H1 (cell line): ENCODE data around the gene APBA2. TPM values are rescaled to one million over a fixed set of nuclear protein-coding genes. Genes with fewer than 3 reads are reported as not detected.

Experiments used
- CTCF ChIA-PET: fragments of 300-600 bp; sonication (Branson Sonifier 250); formaldehyde crosslinking; loops from one replicate; lab custom pipeline; 2021; ENCODE audit not compliant: partially characterized antibody; lab: Charles Lee
- POLR2A ChIA-PET: fragments of 300-600 bp; sonication (Branson Sonifier 250); formaldehyde crosslinking; loops from one replicate; lab custom pipeline; 2021; ENCODE audit warnings: inconsistent platforms; ENCODE audit not compliant: partially characterized antibody; lab: Charles Lee
- DNase-seq, 2 experiments: peaks; one replicate each; pipeline versions ENCODE4 v3.0.0 to v3.0.0-alpha.2; 2010 to 2022; ENCODE audit warnings: low spot score in 2 of 2, low read depth in 1 of 2, mixed read lengths in 1 of 2
- FAIRE-seq: peaks from 2 replicates; lab custom pipeline; 2011; peaks lifted over from hg19 to GRCh38; lab: Jason Lieb, UNC
- H2AFZ ChIP-seq: 2 replicates; pipeline ENCODE4 v1.8.1; 2012; ENCODE audit warnings: low read length, inconsistent platforms
- H2AK5ac ChIP-seq: 2 replicates; pipeline ENCODE4 v1.6.1; 2013; ENCODE audit warnings: low read depth, low read length
- H2BK120ac ChIP-seq: replicated peaks from 2 replicates; pipeline ENCODE3; 2013; ENCODE audit warnings: low read depth, low read length, inconsistent platforms
- H2BK12ac ChIP-seq: 2 replicates; pipeline ENCODE4 v1.6.1; 2013; ENCODE audit warnings: low read depth, low read length
- H2BK15ac ChIP-seq: 2 replicates; pipeline ENCODE4 v1.6.1; 2013; ENCODE audit warnings: low read length
- H2BK20ac ChIP-seq: 2 replicates; pipeline ENCODE4 v1.6.1; 2013; ENCODE audit warnings: low read length
- H2BK5ac ChIP-seq: 2 replicates; pipeline ENCODE4 v1.6.1; 2013; ENCODE audit warnings: low read depth, low read length
- H3K14ac ChIP-seq: 2 replicates; pipeline ENCODE4 v1.6.1; 2013; ENCODE audit warnings: inconsistent platforms; ENCODE audit not compliant: insufficient read length
- H3K18ac ChIP-seq: 2 replicates; pipeline ENCODE4 v1.6.1; 2013; ENCODE audit warnings: low read length; ENCODE audit errors: extremely low read depth
- H3K23ac ChIP-seq: 2 replicates; pipeline ENCODE4 v1.6.1; 2013; ENCODE audit warnings: inconsistent platforms; ENCODE audit not compliant: insufficient read length
- H3K23me2 ChIP-seq: 2 replicates; pipeline ENCODE4 v1.6.1; 2013; ENCODE audit warnings: low read depth, low read length
- H3K27ac ChIP-seq: 2 replicates; pipeline ENCODE4 v1.6.1; 2011; ENCODE audit warnings: low read depth, low read length, inconsistent platforms
- H3K27me3 ChIP-seq, 4 experiments: replicated peaks in 1 of 4; 1 replicate in 1 of 4; 2 replicates in 3 of 4; pipeline versions ENCODE4 v1.6.1 to v1.8.1; 2011 to 2013; ENCODE audit warnings: low read length in 3 of 4, mild to moderate bottlenecking in 3 of 4, inconsistent platforms in 2 of 4, mixed read lengths in 2 of 4, moderate library complexity in 1 of 4; ENCODE audit not compliant: control insufficient read depth in 3 of 4, insufficient read depth in 3 of 4; ENCODE audit errors: extremely low read depth in 1 of 4
- H3K36me3 ChIP-seq, 4 experiments: 2 replicates each; pipeline versions ENCODE4 v1.6.1 to v1.8.1; 2011 to 2013; ENCODE audit warnings: mild to moderate bottlenecking in 4 of 4, low read length in 3 of 4, moderate library complexity in 2 of 4, control low read depth in 1 of 4, inconsistent platforms in 1 of 4; ENCODE audit not compliant: insufficient read depth in 4 of 4, control insufficient read depth in 2 of 4
- H3K4ac ChIP-seq: replicated peaks from 2 replicates; pipeline ENCODE3; 2013; ENCODE audit warnings: low read length, low read depth, mixed read lengths, inconsistent platforms; ENCODE audit not compliant: insufficient read length
- H3K4me1 ChIP-seq, 4 experiments: replicated peaks in 1 of 4; 1 replicate in 1 of 4; 2 replicates in 3 of 4; pipeline versions ENCODE4 v1.6.1 to v1.8.1; 2011 to 2013; ENCODE audit warnings: low read length in 3 of 4, inconsistent platforms in 2 of 4, mixed read lengths in 1 of 4; ENCODE audit not compliant: insufficient read depth in 4 of 4, control insufficient read depth in 3 of 4
- H3K4me2 ChIP-seq, 2 experiments: 2 replicates each; pipeline versions ENCODE4 v1.6.1 to v1.8.1; 2011 to 2013; ENCODE audit warnings: low read depth in 2 of 2, low read length in 2 of 2, control low read depth in 1 of 2, inconsistent platforms in 1 of 2, mild to moderate bottlenecking in 1 of 2; ENCODE audit not compliant: insufficient read depth in 1 of 2
- H3K4me3 ChIP-seq, 4 experiments: fragments of 200-600, 300-600 bp in 1 of 4; sonication (generic), shearing (Covaris generic), sonication (Bioruptor Twin) in 1 of 4; 2 replicates each; pipeline versions ENCODE4 v1.5.1 to v1.8.1; 2011 to 2016; ENCODE audit warnings: low read length in 4 of 4, low read depth in 3 of 4, control low read depth in 2 of 4, inconsistent platforms in 2 of 4, mild to moderate bottlenecking in 2 of 4, mixed read lengths in 1 of 4, moderate library complexity in 1 of 4; ENCODE audit not compliant: insufficient read depth in 2 of 4; ENCODE audit errors: extremely low read depth in 1 of 4
- H3K56ac ChIP-seq: replicated peaks from 2 replicates; pipeline ENCODE3; 2013; ENCODE audit warnings: low read depth, mild to moderate bottlenecking, mixed read lengths, low read length, inconsistent platforms; ENCODE audit not compliant: insufficient read length
- H3K79me1 ChIP-seq: 2 replicates; pipeline ENCODE4 v1.6.1; 2013; ENCODE audit warnings: low read depth, low read length, control low read depth
- H3K79me2 ChIP-seq, 2 experiments: 2 replicates each; pipeline versions ENCODE4 v1.6.1 to v1.8.1; 2012 to 2013; ENCODE audit warnings: low read length in 2 of 2, mild to moderate bottlenecking in 2 of 2, inconsistent platforms in 1 of 2; ENCODE audit not compliant: insufficient read depth in 2 of 2, control insufficient read depth in 1 of 2
- H3K9ac ChIP-seq, 4 experiments: replicated peaks in 1 of 4; 1 replicate in 1 of 4; 2 replicates in 3 of 4; pipeline versions ENCODE4 v1.6.1 to v1.8.1; 2011 to 2013; ENCODE audit warnings: low read depth in 3 of 4, low read length in 3 of 4, control low read depth in 2 of 4, mild to moderate bottlenecking in 2 of 4, moderate library complexity in 2 of 4, inconsistent platforms in 1 of 4; ENCODE audit errors: extremely low read depth in 1 of 4
- H3K9me3 ChIP-seq, 2 experiments: 2 replicates each; pipeline versions ENCODE4 v1.6.1 to v1.8.1; 2012 to 2013; ENCODE audit warnings: mild to moderate bottlenecking in 2 of 2, moderate library complexity in 2 of 2, control low read depth in 1 of 2, inconsistent platforms in 1 of 2, low read depth in 1 of 2, low read length in 1 of 2, mixed read lengths in 1 of 2; ENCODE audit not compliant: insufficient read depth in 2 of 2
- H4K20me1 ChIP-seq, 2 experiments: replicated peaks in 1 of 2; 2 replicates each; pipeline versions ENCODE3 to v1.8.1; 2011 to 2013; ENCODE audit warnings: inconsistent platforms in 2 of 2, low read length in 2 of 2, mild to moderate bottlenecking in 1 of 2; ENCODE audit not compliant: insufficient read depth in 2 of 2, control insufficient read depth in 1 of 2
- H4K5ac ChIP-seq: 2 replicates; pipeline ENCODE4 v1.6.1; 2013; ENCODE audit warnings: low read length, low read depth, mixed read lengths, inconsistent platforms; ENCODE audit not compliant: insufficient read length
- H4K8ac ChIP-seq: 2 replicates; pipeline ENCODE4 v1.8.0; 2013; ENCODE audit warnings: mild to moderate bottlenecking, moderate library complexity, low read length, inconsistent platforms; ENCODE audit not compliant: insufficient read depth; ENCODE audit errors: extremely low read depth
- H4K91ac ChIP-seq: replicated peaks from 2 replicates; pipeline ENCODE3; 2013; ENCODE audit warnings: low read length, mixed read lengths, inconsistent platforms; ENCODE audit not compliant: insufficient read length
- GABPA ChIP-seq: IDR thresholded peaks from 2 replicates; pipeline ENCODE4 v1.6.1; 2011; ENCODE audit warnings: mild to moderate bottlenecking, low read length, moderate library complexity, borderline replicate concordance; ENCODE audit not compliant: insufficient read depth
- SIX5 ChIP-seq: IDR thresholded peaks from 2 replicates; pipeline ENCODE4 v1.6.1; 2011; ENCODE audit warnings: mild to moderate bottlenecking, low read depth, low read length
- WGBS, 2 experiments: shearing (Covaris generic) in 1 of 2; methylation state at CpG; one replicate each; pipeline versions ENCODE4 v1.1.6 to v1.1.7; 2013 to 2015; ENCODE audit warnings: low lambda C conversion rate in 2 of 2, mixed read lengths in 2 of 2, inconsistent platforms in 1 of 2, low coverage in 1 of 2, missing lambda C conversion rate in 1 of 2; ENCODE audit not compliant: insufficient replicate concordance in 2 of 2, insufficient coverage in 1 of 2, insufficient read length in 1 of 2; ENCODE audit errors: extremely low coverage in 1 of 2, missing lambda C conversion rate in 1 of 2; 5-methylcytosine and 5-hydroxymethylcytosine counted together
- polyA plus RNA-seq, 7 experiments: library from polyadenylated mRNA; depleted of rRNA in 3 of 7; stranded (reverse) in 5 of 7; unstranded in 2 of 7; fragments of >200 nt in 5 of 7; fragments of 200-250 nt in 2 of 7; gene quantifications; 1 replicate in 5 of 7; 2 replicates in 1 of 7; 4 replicates in 1 of 7; pipeline versions ENCODE4 v1.2.1 to v1.2.3, GENCODE V29; 2011 to 2013; ENCODE audit warnings: missing spikeins in 2 of 7, mixed read lengths in 2 of 7
- total RNA-seq: library from RNA; stranded (reverse); fragmentation: NEBNext Ultra II Directional; extraction: Animal tissue kit (Norgen Biotek cat#: 25700); gene quantifications from 2 replicates; pipeline ENCODE4 v1.2.1, GENCODE V29; 2021

Gene APBA2
- total and polyA plus RNA-seq, 2 of the 8 experiments (the other 6 are each of a cell fraction or from before 2014, with no cell fraction given): 15.5 to 19.0 TPM

DNA sequence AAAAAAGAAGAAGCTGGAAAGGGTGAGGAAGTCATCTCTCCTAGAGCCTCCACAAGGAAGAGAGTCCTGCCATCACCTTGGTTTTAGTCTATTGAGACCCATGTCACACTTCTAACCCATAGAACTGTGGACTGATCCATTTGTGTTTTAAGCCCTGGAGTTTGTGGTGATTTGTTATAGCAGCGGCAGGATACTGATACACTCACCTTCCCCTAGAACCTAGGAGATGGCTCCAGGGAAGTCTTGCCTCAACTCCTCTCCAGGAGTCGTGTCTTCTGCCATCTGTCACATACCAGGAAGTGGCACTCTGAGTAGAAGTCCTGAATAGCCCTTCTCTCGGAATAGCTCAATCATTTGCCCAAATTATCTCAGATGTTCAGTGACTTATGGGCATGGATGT is 14.6 kb upstream of the APBA2 start:
- no peak overlapping the region for H2BK12ac ChIP-seq
- no peak overlapping the region for H3K27ac ChIP-seq
- no peak overlapping the region for H3K4me3 ChIP-seq
- H3K18ac ChIP-seq: no peak overlapping the region
- H3K4me1 ChIP-seq: peaks cover 5 to 10% (median 8%) of the 10 kb centered on the region in 4 experiments; a peak in 6 of 7 replicates
- no peak overlapping the region for H3K4ac ChIP-seq
- no peak for FAIRE-seq
- no peak for TF ChIP-seq GABPA
- no peak for TF ChIP-seq SIX5
- TF ChIP-seq, all 59 proteins: peak for 0
- H3K27me3 ChIP-seq: peaks cover 0 to 8% (median 4%) of the 10 kb centered on the region in 4 experiments; a peak in 4 of 7 replicates
- no peaks in the 10 kb centered on the region; a peak in 1 of 8 replicates for H3K36me3 ChIP-seq
- no peaks in the 10 kb centered on the region; the same call in 1 of the 2 replicates for H3K23me2 ChIP-seq
- H2BK120ac ChIP-seq: no peak overlapping the region
- H3K23ac ChIP-seq: no peak overlapping the region
- no peak overlapping the region for H4K8ac ChIP-seq
- POLR2A ChIA-PET: no interaction called here
- 91% methylated on average over 3 of the region's 3 CpGs; no CpG with 5 or more reads in 1 of the 2 experiments for WGBS, 2 experiments
- no peak overlapping the region for H2BK5ac ChIP-seq
- no peak overlapping the region for H2BK15ac ChIP-seq
- no peak overlapping the region for H3K14ac ChIP-seq
- H3K79me2 ChIP-seq: no peaks in the 10 kb centered on the region
- H4K91ac ChIP-seq: no peak overlapping the region
- no peaks in the 10 kb centered on the region for H3K79me1 ChIP-seq
- CTCF ChIA-PET: interaction anchor here (0.7 to 1.4 kb wide), 2 partner anchors 10 to 30 kb away, joined by 3 read pairs; no protein-coding TSS in a partner anchor
- no peak overlapping the region for H2AFZ ChIP-seq
- H4K20me1 ChIP-seq: no peaks in the 10 kb centered on the region
- DNase-seq: no peak
- no peak overlapping the region for H3K9ac ChIP-seq
- no peak overlapping the region for H4K5ac ChIP-seq
- no peak overlapping the region for H3K56ac ChIP-seq
- H2BK20ac ChIP-seq: no peak overlapping the region
- H2AK5ac ChIP-seq: no peak overlapping the region
- H3K9me3 ChIP-seq: no peaks in the 10 kb centered on the region
- H3K4me2 ChIP-seq: no peak overlapping the region
